NCI-H69 (cell line): ENCODE measurements around the gene EGR1.
"Not testable (repeated sequence)": the region's sequence is repeated elsewhere in the genome, so short reads cannot be mapped to it uniquely, and the experiment has no call there.

Source experiments
- DNase-seq: peaks from one replicate; lab custom pipeline; 2025; lab: John Stamatoyannopoulos, UW

Gene EGR1

DNA sequence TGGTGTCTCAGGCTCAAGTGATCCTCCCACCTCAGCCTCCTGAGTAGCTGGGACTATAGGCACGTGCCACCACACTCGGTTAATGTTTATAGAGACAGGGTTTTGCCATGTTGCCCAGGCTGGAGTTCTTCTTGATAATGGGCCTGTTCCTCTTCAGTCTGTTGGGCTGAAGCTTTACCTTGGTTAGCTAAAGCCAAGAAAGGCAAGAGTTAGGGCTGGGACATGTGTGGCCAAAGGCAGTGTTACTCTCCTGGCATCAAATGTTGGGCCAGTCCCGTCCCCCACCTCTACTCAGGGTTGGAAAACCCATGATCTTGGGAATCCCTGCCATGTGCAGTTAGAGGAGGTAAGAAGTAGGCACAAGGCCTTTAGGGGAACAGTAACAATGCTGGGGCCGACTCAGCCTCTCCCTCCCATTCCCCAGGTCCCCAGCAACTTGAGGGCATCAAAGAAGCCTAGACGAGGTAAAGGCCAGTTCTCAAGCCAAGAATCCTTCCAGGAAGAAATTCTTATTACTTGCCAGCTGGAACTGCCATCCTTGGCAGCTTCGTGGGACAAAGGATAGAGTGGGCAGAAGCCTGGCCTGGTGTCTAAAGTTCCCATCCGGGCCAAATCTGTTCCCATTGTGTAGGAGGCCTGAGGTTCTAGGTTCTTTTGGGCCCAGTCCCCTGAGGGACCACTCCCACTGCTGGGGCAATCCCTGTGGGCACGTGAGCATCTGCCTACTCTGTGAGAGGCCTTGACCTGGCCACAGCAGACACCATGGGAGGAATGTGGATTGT, 4.5 kb downstream of the EGR1 start:
- DNase-seq: no peak

DNA sequence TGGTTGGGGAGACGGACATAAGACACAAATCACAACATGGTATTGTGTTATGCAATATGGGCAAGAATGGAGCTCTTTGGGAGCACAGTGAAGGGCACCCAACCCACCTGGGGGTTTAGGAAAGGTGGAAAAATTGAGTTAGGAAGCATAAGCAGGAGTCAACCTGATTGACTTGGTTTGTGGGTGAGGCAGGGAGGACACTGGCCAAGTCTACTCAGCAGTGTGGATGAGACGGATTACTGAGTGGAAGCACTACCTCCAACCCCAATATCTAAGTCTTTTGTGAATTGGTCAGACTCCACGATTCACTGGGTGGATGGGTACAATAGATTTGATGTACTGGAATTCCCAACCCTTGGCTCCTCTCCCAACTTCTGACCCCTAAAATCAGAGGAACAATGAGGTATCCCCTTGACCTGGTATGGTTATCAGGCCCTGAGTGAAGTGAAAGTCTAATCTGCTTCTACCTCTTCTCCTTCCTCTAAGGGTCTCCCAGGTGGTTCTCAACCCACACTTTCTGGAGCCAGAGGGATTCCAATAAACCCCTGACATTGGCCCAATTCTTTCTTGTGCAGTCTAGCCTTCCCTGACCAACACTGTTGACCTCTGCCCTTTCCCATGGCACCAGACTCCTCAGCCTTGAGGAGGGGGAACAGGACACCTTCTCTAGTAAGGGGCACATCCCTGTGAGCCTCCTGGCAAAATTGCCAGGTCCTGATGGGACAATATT, 5.2 kb downstream of the EGR1 start:
- no peak for DNase-seq

DNA sequence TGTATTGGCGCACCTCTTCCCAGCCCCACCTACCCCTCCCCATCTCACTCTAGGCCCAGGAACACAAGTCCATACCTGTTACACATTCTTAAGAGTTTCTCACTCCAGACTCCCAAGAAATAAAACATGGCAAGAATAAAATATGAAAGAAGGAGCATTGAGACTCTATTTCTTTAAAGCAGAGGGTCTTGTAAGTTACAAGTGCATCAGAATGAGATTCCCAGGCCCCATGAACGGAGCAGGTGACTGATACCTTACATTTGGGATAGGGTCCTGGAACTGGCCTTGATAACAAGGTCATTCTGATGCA, 5.7 kb downstream of the EGR1 start:
- DNase-seq: no peak

DNA sequence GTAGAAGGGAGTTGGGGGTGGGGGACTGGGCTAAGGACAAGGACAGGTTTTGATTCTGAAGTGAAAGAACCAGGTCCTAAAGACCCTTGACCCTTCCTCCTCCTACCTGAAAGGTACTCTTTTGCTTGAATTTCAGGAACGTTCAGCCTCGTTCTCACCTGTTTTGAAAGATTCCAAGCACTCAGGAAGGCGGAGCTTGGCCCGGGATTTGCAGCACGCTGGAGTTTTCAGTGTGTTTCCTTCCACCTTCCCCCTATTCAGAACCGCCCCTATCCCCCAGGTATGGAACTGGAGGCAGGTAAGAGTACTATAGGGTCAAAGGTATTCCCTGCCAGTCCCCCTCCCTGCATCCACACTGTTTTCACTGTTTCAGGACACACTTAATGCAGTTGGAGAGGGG, 7.1 kb downstream of the EGR1 start:
- no peak for DNase-seq

DNA sequence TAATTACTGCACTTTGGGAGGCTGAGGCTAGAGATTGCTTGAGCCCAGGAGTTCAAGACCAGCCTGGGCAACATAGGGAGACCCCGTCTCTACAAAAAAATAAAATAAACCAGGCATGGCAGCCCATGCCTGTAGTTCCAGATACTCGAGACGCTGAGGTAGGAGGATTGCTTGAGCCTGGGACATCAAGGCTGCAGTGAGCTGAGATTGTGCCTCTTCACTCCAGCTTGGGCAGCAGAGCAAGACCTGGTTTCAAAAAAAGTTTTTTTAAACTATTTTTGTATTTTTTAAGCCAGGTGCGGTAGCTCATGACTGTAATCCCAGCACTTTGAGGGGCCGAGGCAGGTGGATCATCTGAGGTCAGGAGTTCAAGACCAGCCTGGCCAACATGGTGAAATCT, 7.9 kb downstream of the EGR1 start:
- not testable (repeated sequence) for DNase-seq

DNA sequence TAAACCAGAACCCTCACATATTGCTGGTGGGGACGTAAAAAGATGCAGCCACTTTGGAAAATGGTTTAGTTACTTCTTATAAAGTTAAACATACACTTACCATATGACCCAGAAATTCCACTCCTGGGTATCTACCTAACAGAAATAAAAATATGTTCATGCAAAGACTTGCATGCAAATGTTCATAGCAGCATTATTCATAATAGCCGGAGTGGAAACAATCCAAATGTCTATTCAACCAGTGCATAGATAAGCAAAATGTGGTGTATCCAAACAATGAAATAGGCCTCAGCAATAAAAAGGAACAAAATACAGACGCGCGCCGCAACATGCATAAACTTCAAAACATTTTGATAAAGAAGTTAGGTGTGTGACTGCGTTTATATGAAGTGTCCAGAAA, 11.6 kb downstream of the EGR1 start:
- no peak for DNase-seq

DNA sequence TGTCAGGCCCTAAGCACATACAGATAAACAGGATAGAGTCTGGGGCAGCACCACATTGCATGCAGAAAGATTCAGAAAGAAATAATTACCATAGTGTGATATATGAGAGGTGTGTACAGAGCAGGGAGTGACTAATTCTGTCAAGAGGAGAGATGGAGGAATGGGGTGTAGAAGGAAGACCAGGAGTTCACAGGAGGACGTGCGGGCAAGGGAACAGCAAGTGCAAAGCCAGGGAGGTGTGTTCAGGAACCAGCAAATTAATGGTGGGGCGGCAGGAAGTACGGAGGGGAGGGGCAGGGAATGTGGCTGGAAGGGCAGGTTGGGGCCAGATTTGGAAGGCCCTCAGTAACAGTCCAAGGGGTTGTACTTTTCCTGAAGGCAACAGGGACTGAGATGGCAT, 17.4 kb downstream of the EGR1 start:
- DNase-seq: no peak

DNA sequence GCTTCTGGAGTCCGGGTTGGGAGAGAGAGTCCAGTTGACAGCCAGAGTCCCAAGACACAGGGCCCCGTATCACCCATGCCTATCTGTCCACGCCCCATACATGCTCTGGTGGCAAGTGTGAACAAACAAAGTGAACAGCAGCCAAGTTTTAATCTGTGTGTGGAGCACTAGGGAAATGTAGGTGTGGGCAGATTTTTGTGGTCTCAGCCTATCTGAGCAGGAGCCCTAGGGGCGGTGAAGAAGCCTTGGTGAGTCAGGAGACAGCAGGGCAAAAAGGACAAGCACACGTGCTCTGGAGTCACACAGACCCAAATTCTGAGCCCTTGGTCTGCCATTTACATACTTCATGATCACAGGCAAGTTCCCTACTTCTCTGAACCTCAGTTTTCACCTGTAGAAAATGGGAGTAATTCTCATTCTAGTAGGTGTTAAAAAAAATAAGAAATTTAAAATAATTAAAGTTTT, 23.2 kb downstream of the EGR1 start:
- no peak for DNase-seq

DNA sequence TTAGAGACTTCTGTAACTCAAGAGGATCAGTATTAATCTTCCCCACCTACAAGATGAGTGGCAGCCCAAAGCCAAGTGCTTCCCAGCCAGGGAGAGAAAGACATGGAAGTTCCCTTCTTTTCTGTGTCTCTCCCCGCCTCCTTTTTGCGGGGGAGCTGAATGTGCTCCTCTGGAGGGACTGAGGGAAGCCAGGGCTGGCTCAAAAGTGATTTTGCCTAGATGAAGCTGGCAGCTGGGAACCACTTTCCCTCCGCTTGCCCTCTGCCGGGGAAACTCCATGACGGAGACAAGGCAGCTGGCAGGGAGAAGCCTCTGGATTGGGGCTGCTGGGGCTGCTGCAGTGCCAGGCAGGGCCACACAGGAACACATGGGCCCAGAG, 24.4 kb downstream of the EGR1 start:
- DNase-seq: no peak

DNA sequence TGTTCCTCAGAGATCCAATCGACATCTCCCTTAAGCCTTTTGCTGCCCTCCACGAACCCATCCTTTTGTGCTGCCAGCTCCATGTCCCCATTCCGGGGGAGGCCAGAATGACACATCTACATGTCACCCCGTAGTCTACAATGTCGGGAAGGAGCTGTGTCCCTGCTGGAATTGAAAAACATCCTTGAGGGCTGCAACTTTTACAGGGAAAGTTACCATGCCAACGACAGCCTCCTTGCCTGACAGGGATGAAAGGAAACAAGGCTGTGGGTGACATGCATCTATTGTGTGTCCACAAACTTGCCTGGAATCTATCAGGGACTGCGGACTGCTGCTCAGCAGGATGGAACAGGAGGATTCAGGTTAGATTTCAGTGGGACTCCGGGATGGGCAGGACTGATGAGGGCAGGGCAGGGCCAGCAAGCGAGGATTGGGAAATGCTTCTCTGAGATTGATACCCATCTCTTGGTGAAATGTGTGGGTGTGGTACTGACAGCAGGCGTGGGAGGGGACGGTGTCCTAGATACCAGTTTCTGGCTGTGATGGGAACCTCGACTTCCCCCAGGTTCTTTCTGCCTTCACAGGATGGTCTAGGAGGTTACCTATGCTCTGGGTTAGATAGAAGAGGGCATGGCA, 25.5 kb downstream of the EGR1 start:
- no peak for DNase-seq

DNA sequence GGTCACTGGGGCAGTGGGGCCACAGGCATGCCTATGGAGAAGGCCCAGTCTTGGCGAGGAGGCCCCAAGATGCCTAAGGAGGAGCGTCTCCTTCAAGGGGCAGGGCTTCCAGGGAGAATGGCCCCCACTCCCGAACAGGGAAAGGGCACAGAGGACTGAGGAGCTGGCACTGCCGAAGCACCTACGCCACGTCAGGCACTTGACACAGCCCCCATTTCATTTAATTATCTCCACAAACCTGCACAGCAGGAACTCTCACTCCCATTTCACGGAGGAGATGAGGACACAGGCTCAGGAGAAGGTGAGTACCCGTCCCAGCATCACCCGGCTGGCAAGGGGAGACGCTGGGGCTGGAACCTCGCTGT, 26.0 kb downstream of the EGR1 start:
- peak; percentile 50 for DNase-seq

DNA sequence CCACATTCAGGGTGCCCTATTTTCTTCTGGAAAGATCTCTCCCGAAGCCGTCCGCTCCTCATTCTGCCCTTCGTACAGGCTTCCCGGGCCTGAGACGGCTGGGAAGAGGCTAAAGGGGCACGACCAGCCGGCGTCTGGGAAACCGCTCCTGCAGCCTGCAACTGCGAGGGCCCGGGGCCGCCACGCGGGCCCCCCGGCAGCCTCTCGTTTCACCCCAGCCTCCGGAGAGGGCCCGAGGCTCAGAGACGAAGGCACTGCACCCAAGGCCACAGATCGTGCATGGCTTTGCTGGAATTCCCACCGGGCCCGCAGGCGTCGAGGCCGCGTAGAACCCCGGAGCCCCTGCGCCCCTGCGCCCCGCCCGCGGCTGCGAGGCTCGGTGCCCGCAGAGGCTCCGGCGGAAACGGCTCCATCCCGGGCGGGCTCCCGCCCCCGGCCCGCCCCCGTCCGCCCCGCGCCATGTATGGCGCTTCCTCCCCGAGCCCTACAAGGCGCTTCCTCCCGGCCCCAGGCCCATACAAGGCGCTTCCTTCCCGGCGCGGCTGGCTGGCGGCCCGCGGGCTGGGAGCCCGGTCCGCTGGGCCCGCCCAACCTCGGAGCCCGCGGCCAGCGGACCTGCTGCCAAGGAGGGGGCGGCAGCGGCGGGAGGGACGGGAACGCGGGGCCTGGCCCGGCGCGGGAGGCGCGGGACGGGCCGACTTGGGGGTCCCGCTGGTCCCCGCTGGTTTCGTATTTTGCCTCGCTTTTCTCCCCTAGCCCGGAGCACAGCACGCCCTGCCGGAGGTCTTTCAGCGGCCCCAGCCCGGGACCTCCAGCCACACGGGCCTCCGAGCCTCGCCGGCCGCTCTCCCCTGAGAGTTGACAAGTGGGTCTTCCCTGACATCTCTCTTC, 26.6 kb downstream of the EGR1 start:
- peak; percentile 95 for DNase-seq

DNA sequence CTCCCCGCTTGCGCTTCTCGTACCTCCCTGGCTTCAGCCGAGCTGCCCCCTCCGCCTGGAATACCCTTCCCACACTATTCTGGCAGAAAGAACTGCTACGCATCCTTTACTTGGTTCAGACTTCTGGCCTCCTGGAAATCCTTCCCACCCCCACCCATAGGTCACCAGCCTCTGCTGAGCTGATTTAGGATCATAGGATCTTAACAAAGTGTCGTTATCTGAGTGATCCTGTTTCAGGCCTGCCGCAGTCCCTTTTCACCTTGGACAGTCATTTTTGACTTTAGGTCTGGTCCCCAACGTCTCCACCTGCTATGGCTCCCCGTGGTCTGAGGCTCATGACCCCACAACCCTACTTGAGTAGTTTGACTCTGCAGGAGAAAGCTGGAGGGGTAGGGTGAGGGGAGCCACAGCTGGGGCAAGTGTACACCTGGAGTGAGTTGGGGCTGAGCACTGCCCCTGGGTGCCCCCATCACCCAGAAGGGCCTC, 27.3 kb downstream of the EGR1 start:
- DNase-seq: no peak

DNA sequence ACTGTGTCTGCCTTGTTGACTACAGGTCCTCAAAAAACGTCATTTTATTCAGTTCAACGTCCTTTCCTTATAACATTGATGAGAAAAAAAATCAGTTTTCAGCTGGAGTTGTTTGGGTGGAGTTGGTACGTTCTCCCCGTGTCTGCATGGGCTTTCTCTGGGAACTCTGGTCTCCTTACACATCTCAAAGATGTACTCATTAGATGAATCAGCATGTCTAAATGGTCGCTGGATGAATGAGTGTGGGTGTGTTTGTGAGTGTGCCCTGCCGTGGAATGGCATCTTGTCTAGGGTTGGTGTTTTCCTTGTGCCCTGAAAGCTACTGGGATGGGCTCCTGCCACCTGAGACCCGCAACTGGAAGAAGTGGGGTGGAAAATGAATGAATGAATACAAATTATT, 30.1 kb downstream of the EGR1 start:
- no peak for DNase-seq

DNA sequence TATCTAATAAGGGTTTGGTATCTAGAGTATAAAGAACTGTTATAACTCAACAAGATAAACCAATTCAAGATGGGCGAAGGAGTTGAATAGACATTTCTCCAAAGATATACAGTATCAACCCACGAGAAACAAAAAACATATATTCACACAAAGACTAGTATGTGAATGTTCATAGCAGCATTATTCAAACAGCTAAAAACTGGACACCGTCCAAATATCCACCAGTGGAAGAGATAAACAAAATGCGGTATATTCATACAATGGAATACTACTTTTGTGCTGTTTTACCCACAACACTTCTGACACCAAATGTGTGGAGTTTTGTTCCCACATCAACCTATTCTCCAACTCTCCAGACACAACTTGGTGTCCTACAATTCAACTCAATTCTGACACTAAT, 33.1 kb downstream of the EGR1 start:
- no peak for DNase-seq

DNA sequence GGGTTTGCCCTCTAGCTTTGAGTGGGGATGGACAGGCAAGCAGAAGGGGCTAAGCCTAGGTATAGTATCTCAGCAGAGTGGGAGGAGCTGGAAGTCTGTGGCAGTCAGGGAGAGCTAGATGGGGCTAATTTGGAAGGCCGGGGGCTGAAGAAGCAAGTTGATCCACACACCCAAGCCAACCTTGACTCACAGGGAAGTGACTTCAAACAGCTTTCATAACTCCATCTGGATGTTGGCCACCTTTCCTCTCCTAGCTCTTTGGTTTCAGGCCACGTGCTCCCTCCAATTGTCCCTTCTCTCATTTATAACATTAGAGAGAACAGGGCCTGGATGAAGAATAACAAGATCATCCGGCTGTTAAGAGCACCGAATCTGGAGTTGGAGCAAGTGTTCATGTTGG, 36.8 kb downstream of the EGR1 start:
- DNase-seq: no peak

DNA sequence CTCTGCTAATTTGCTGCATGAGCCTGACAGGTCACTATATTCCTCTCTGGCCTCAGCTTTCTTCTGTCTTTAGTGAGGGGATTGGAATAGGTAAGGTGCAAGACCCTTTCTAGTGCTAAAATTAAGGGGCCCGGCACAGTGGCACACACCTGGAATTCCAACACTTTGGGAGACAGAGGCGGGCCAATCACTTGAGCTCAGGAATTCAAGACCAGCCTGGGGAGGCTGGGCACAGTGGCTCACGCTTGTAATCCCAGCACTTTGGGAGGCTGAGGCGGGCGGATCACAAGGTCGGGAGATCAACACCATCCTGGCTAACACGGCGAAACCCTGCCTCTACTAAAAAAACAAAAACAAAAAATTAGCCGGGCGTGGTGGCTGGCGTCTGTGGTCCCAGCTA, 37.2 kb downstream of the EGR1 start:
- DNase-seq: no peak

DNA sequence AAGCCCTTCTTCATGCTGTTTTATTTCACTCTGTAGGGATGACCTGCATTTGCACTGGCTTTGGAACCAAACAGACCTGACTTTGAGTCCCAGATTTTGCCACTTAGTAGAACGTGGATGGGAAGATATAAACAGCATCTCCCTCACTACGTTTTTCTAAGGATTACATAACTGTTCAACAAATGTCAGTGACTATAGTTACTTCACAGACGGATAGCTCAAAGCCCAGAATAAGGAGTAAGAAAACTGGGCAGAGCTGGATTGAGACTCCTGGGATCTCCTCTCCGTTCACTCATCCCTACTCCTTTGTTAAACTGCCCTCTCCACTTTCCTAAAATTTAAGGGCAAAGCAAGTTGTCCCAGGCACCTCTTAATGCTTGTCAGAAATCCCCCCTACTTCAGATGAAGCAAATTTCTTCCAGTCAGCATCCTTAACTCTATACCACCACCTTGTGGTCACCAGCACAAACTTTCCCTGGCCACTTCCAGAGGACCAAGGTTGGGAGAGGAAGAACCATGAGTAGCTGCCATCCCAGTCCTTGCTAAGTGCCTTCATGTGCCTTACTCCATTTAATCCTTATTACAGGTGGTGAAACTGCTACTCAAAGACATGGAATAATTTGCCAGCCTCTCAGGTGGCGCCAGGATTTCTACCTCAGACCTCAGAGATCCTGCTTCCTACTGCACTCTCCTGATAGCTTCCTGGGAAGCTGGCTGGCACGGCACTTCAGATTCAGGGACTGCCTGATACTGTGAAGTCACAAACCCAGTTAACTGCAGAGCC, 38.4 kb downstream of the EGR1 start:
- DNase-seq: peak; percentile 76

DNA sequence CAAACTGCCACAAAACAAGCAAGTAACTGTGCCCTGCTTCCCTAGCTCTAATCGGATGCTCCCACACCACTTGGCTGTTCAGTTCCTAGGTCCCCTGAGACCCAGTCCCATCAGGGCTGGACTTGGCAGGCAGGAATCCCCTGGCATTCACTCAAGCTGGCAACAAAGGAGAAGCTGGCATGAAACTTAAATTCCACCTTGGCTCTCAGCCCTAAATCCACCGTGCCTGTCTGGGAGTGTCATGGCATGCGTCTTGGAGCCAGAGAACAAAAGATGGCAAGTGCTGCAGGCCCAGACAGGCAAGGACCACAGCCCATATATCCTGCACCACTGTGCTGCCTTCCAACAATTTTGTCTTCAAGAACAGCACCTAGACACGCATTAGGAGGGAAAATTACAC, 39.5 kb downstream of the EGR1 start:
- DNase-seq: peak; percentile 77

DNA sequence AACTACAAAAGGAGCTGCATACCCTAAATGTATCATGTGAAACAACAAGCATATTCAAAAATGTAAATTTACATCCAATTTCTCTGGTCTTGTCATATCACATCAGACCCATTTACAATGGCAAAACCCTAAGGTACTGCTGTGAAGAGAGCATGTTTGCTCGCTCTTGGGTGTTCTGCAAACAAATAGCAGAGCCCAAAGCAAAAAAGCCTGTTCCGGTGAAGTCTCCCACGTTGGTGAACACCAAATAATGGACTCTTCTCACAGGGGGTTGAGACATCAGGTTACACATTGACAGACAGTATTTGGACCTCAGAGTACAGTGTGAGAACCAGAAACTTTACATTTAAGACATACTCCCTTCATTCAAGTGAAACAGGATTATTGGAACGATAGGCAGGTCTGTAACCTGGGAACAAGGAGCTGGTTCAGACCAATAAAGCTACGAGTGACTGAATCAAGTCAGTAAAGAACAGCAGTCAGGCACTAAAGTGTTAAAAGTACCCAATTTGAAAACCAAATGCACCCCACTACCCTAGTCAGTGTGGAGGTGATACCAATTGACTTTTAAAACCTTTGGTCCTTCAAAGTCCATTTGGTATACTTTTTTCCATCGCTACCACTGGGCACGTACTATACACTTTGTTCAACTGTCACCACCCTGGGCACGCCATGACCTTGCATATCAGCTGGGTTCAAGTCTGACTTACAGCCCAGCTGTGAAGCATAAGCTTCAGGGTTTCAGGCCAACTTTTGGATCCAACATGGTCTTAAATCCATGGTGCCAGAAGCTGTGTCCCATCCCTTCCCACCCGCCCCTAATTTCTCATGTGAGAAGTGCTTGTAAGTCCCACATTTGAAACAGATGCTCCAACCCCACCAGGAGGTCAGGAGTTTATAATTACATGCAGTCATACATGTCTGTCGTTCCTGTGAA, 41.4 kb downstream of the EGR1 start:
- DNase-seq: no peak
